ENCODE results near the gene LCA5L.
"Not testable (repeated sequence)": the region's sequence is repeated elsewhere in the genome, so short reads cannot be mapped to it uniquely, and the experiment has no call there.

The LCA5L gene

DNA sequence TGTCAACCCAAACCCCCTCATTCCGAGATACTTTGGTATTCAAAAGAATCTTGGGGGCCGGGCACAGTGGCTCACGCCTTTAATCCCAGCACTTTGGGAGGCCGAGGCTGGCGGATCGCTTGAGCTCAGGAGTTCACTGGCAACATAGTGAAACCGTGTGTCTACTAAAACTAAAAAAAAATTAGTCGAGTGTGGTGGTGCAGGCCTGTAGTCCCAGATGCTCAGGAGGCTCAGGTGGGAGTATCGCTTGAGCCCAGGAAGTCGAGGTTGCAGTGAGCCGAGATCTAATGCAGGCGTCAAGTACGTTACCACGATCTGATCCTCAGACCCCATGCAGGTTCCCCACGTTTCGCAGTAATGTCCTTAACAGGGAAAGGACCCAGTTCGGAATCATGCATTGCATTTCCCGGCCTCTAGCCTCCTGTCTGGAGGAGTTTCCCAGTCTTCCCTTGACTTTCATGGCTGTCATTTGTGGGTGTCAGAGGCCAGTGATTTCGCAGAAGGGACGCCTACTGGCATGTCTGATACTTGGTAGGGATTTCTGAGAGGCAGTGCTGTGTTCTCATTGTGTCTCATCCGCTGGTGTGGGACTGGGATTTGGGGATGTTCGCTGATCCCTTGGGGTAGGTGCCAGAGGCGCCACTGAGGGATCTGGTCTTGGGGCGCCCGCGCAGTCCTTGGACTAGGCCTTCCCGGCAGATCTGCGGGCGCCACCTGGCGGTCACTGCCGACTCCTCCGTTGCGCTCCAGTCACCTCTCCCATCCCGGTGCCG, 57.4 kb downstream of the LCA5L start:
- H3K4me3 ChIP-seq (ENCODE audit: low read depth, low read length), result peak overlapping the region; percentile 44

DNA sequence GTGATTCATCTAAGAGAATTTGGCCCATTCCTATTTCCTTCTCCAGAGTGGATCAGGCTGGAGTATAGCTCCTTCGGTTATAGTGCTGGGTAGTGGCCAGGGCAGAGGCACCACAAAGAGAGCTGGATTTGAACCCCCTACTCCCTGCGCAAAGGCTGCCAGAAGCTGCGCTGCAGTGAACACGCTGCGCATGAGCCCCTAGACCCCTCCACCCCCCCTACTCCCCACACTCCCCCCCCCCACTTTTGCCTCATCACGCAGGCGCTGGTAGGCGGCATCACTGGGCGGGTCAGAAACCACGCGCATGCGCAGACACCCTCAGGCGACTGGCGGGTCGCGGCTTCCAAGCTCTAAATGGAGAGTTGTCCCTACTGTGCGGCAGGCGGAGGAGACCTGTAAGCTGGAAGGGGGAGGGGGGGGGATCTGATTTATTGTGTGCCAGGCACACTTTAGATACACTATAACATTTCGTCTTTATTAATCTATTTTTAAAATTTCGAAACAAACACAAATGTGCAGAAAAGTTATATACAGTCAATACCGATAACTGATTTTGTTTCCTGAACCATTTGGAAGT, 58.0 kb downstream of the LCA5L start:
- peak overlapping the region; percentile 44 for H3K4me3 ChIP-seq (ENCODE audit: low read depth, low read length)

More for the DNA sequence above, 57.4 kb downstream of the LCA5L start:
- TF ChIP-seq, protein P1, sequence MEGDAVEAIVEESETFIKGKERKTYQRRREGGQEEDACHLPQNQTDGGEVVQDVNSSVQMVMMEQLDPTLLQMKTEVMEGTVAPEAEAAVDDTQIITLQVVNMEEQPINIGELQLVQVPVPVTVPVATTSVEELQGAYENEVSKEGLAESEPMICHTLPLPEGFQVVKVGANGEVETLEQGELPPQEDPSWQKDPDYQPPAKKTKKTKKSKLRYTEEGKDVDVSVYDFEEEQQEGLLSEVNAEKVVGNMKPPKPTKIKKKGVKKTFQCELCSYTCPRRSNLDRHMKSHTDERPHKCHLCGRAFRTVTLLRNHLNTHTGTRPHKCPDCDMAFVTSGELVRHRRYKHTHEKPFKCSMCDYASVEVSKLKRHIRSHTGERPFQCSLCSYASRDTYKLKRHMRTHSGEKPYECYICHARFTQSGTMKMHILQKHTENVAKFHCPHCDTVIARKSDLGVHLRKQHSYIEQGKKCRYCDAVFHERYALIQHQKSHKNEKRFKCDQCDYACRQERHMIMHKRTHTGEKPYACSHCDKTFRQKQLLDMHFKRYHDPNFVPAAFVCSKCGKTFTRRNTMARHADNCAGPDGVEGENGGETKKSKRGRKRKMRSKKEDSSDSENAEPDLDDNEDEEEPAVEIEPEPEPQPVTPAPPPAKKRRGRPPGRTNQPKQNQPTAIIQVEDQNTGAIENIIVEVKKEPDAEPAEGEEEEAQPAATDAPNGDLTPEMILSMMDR (IDR thresholded peaks at IDR 0.05; ENCODE audit: borderline replicate concordance, insufficient read depth, low read depth, low read length), result peak; percentile 95

DNA sequence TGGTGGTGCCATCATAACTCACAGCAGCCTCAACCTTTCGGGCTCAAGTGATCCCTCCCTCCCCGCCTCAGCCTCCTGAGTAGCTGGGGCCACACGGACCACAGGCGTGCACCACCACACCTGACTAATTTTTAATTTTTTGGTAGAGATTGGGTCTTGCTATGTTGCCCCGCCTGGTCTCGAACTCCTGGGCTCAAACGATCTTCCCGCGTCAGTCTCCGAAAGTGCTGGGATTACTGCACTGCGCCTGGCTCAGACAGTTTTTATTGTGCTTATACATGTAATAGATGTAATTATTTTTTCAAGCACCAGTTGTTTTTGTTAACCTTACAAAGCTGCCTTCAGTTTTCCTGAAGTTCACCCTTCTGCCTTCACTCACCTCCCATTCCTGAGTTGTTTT, 58.7 kb downstream of the LCA5L start:
- TF ChIP-seq, protein P1 (IDR thresholded peaks at IDR 0.05; ENCODE audit: borderline replicate concordance, insufficient read depth, low read depth, low read length), result no peak

More for the DNA sequence above, 58.0 kb downstream of the LCA5L start:
- TF ChIP-seq, protein P1 (IDR thresholded peaks at IDR 0.05; ENCODE audit: borderline replicate concordance, insufficient read depth, low read depth, low read length), result no peak

DNA sequence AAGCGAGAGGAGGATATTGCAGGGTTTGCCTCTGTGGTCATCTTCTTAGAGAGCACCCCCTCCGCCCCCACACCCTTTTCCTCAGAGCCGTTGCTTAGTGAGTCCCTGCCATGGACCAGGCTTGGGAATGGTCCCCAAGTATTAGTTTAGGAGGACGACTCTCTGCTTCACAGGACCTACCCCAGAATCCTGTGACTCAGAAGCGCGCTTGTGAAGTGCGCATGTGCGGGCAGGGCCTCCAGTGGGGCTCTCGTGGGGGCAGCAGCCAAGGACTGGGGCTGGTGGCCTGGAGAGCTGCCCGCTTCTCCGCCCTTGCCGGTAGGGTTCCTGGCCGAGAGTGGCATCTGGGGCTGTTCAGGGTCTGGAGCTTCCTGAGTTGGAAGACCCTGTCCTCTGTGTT, 59.4 kb downstream of the LCA5L start:
- H3K4me3 ChIP-seq (ENCODE audit: low read depth, low read length), result peak overlapping the region; percentile 53
- TF ChIP-seq, protein P1 (IDR thresholded peaks at IDR 0.05; ENCODE audit: borderline replicate concordance, insufficient read depth, low read depth, low read length), result no peak

More for the DNA sequence above, 58.7 kb downstream of the LCA5L start:
- H3K4me3 ChIP-seq (ENCODE audit: low read depth, low read length), result no peak overlapping the region

DNA sequence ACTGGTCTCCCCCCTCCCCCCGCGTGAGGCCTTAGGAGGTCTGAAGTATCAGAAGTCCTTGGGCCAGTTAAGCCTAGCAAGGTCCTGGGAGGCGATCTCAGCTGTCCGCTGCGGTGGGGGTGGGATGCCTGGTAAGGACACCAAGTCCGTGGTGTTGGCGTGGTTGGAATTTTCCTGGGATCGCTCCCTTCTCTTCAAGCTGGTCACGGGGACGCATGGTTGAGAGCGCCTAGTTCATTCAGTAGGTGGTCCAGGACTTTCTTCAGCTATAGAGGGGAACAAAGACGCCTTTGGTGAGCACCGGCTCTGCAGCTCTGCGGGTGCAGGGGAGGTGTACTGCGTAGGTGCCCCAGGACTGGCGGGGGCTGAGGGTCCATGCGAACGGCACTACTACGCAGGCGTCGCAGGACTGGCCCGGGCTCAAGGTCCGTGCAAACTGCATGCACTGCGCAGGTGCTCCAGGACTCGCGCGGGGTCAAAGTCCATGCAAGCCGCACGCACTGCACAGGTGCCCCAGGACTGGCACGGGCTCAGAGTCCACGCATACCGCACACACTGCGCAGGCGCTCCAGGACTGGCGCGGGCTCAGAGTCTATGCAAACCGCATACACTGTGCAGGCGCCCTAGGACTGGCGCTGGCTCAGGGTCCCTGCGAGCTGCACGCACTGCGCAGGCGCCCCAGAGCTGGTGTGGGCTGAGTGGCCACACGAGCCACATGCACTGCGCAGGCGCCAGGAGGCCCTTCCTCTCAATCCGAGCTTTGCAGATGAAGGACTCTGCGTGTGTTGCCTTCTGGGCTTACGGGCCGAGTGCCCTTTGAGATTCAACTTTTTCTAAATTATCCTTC, 60.1 kb downstream of the LCA5L start:
- H3K4me3 ChIP-seq (ENCODE audit: low read depth, low read length), result peak overlapping the region; percentile 53
- TF ChIP-seq, protein P1 (IDR thresholded peaks at IDR 0.05; ENCODE audit: borderline replicate concordance, insufficient read depth, low read depth, low read length), result no peak

DNA sequence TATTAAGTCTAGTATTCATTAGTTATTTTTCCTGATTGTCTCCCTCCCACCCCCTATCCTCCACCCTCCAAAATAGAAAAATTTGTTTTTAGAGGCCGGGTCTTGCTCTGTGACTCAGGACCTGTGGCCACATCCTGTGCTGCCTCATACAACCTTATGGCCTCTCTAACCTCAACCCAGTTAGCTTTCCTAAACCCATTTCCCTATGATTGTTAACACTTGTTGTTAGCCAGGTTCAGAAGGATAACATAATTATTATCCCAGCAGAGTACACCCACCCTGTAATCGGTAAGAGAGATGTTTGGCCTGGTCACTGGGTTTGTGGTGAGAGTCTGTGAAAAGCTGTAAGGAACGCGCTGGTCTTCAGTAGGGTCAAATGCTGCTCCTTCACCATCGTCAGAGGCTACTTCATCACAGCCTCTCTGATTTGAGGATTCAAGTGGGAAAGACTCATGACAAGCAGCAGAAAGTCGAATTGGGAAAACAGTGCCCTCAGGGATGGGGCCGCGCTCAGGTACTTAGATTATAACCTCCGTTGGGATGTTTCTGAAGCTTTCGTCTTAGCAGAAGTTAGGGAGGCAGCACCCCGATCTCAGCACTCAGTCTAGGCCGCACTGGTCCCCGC, 60.8 kb downstream of the LCA5L start:
- TF ChIP-seq, protein P1 (IDR thresholded peaks at IDR 0.05; ENCODE audit: borderline replicate concordance, insufficient read depth, low read depth, low read length), result no peak

DNA sequence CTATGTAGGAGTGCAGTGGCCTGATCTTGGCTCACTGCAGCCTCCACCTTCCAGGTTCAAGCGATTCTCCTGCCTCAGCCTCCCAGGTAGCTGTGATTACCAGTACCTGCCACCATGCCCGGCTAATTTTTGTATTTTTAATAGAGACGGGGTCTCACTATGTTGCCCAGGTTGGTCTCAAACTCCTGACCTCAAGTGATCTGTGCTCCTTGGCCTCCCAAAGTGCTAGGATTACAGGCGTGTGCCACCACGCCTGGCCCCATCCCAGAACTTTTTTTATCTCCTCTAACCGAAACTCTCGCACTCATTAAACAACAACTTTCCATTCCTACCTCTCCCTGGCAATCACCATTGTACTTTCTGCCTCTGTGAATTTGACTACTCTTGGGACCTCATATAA, 63.5 kb downstream of the LCA5L start:
- H3K4me3 ChIP-seq (ENCODE audit: low read depth, low read length), result not testable (repeated sequence)

More for the DNA sequence above, 60.8 kb downstream of the LCA5L start:
- H3K4me3 ChIP-seq (ENCODE audit: low read depth, low read length), result no peak overlapping the region
